ENCODE results near the gene TMEM150A. TPM values are rescaled to one million over a fixed set of nuclear protein-coding genes. Genes with fewer than 3 reads are reported as not detected.

TMEM150A gene
- total and polyA plus RNA-seq, 2 of the 13 experiments (the other 11 are each of a cell fraction or from before 2014, with no cell fraction given), result 30.1 to 70.4 TPM

DNA sequence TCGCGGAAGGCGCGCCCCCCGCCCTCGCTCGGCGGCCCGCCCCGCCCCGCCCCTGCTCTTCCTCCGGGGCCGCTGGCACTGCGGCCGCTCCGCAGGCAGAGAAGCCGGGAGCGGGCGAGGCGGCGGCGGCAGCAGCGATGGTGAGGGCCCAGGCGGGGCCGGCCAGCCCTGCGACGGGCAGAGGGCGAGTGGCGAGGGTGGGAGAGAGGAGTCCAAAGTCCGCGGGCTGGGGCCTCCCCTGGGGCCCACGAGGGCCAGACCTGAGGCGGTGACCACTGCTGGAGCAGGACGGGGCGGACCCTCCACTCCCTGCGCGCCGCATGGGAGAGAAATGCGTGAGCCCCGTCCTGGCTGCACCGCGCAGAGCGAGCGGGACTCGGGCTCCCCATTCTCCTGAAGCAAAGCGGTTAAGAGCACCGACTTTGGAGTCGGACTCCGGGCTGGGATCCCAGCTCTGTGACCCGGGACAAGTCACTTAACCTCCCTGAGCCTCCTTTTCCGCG is 18.1 kb downstream of the TMEM150A start, which contains the start of gene VAMP5 (continued):
- TF ChIP-seq, protein P1, sequence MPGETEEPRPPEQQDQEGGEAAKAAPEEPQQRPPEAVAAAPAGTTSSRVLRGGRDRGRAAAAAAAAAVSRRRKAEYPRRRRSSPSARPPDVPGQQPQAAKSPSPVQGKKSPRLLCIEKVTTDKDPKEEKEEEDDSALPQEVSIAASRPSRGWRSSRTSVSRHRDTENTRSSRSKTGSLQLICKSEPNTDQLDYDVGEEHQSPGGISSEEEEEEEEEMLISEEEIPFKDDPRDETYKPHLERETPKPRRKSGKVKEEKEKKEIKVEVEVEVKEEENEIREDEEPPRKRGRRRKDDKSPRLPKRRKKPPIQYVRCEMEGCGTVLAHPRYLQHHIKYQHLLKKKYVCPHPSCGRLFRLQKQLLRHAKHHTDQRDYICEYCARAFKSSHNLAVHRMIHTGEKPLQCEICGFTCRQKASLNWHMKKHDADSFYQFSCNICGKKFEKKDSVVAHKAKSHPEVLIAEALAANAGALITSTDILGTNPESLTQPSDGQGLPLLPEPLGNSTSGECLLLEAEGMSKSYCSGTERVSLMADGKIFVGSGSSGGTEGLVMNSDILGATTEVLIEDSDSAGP (CRISPR knock-in tag; IDR thresholded peaks at IDR 0.05; ENCODE audit: borderline replicate concordance), result 0 out of 2 replicates have a peak, but pooled peaks have one; percentile 93
- peak; percentile 80; the same call in 1 of the 2 replicates for TF ChIP-seq GABPB1 (CRISPR knock-in tag; IDR thresholded peaks at IDR 0.05)
- peak; percentile 61; the same call in 1 of the 2 replicates for TF ChIP-seq ZNF337 (CRISPR knock-in tag; IDR thresholded peaks at IDR 0.05; ENCODE audit: borderline replicate concordance, low read depth)
- peak; percentile 53; the same call in 1 of the 2 replicates for TF ChIP-seq ZNF121 (CRISPR knock-in tag; IDR thresholded peaks at IDR 0.05)
- TF ChIP-seq, protein P2, sequence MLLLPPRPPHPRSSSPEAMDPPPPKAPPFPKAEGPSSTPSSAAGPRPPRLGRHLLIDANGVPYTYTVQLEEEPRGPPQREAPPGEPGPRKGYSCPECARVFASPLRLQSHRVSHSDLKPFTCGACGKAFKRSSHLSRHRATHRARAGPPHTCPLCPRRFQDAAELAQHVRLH (CRISPR knock-in tag; IDR thresholded peaks at IDR 0.05; ENCODE audit: borderline replicate concordance, low read depth), result 0 out of 2 replicates have a peak, but pooled peaks have one; percentile 52
- peak; percentile 37; the same call in 1 of the 2 replicates for TF ChIP-seq NFYB (CRISPR knock-in tag; IDR thresholded peaks at IDR 0.05)
- TF ChIP-seq ZNF737 (CRISPR knock-in tag; IDR thresholded peaks at IDR 0.05; ENCODE audit: borderline replicate concordance), result no peak
- TF ChIP-seq ZNF335 (CRISPR knock-in tag; IDR thresholded peaks at IDR 0.05), result no peak
- TF ChIP-seq ZNF160 (CRISPR knock-in tag; IDR thresholded peaks at IDR 0.05), result no peak; the same call in 1 of the 2 replicates
- TF ChIP-seq ZKSCAN1 (IDR thresholded peaks at IDR 0.05; ENCODE audit: low read length), result no peak
- TF ChIP-seq, protein P3, sequence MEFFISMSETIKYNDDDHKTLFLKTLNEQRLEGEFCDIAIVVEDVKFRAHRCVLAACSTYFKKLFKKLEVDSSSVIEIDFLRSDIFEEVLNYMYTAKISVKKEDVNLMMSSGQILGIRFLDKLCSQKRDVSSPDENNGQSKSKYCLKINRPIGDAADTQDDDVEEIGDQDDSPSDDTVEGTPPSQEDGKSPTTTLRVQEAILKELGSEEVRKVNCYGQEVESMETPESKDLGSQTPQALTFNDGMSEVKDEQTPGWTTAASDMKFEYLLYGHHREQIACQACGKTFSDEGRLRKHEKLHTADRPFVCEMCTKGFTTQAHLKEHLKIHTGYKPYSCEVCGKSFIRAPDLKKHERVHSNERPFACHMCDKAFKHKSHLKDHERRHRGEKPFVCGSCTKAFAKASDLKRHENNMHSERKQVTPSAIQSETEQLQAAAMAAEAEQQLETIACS (CRISPR knock-in tag; IDR thresholded peaks at IDR 0.05), result peak; percentile 56; the same call in 1 of the 2 replicates
- peak; percentile 21; the same call in 1 of the 2 replicates for TF ChIP-seq ETV5 (CRISPR knock-in tag; IDR thresholded peaks at IDR 0.05; ENCODE audit: borderline replicate concordance)
- TF ChIP-seq BRCA1 (CRISPR knock-in tag; IDR thresholded peaks at IDR 0.05), result no peak
- no peak for TF ChIP-seq NFE2L2 (IDR thresholded peaks at IDR 0.05; ENCODE audit: low read length)
- TF ChIP-seq GLI4 (CRISPR knock-in tag; IDR thresholded peaks at IDR 0.05; ENCODE audit: borderline replicate concordance), result no peak
- no peak for TF ChIP-seq GFI1 (CRISPR knock-in tag; IDR thresholded peaks at IDR 0.05; ENCODE audit: borderline replicate concordance)
- TF ChIP-seq ZNF678 (CRISPR knock-in tag; IDR thresholded peaks at IDR 0.05), result peak; percentile 52; the same call in 1 of the 2 replicates
- TF ChIP-seq REL (CRISPR knock-in tag; conservative IDR thresholded peaks at IDR 0.05), result no peak
- TF ChIP-seq RARG (CRISPR knock-in tag; IDR thresholded peaks at IDR 0.05; ENCODE audit: low read depth), result no peak
- peak; percentile 92; the same call in 1 of the 2 replicates for TF ChIP-seq ZFP90 (CRISPR knock-in tag; IDR thresholded peaks at IDR 0.05; ENCODE audit: borderline replicate concordance)
